ENCODE results near the gene ARHGAP15. TPM values are rescaled to one million over a fixed set of nuclear protein-coding genes. Genes with fewer than 3 reads are reported as not detected.

ARHGAP15 gene
- total and polyA plus RNA-seq, 7 experiments from 2014 or later, result 164 to 311 (median 201) TPM

GRCh38 chr2:143263066-143263625 lies 133.9 kb downstream of the ARHGAP15 start:
- CTCF ChIA-PET, result interaction anchor here (1.4 to 3.0 kb wide), 3 partner anchors 101 to 151 kb away, joined by 3 to 38 read pairs (median 29); no protein-coding TSS in a partner anchor
- POLR2A ChIA-PET, result interaction anchor here (0.6 kb wide), 1 partner anchor 149 kb away, joined by 3 read pairs; no protein-coding TSS in a partner anchor
- DNase-seq (no peak), ATAC-seq (peak; percentile 12)
- Histone ChIP-seq H3K36me3 (ENCODE audit: control insufficient read depth in 2 of 3, insufficient read depth in 3 of 3, low read length in 3 of 3) (no peaks in the 10 kb centered on the region), H3K27me3 (ENCODE audit: control insufficient read depth in 2 of 2, insufficient read depth in 2 of 2, low read length in 2 of 2) (no peaks in the 10 kb centered on the region), H3K9me3 (ENCODE audit: control insufficient read depth in 2 of 3, low read length in 3 of 3) (peaks cover 0 to 4% (median 0%) of the 10 kb centered on the region in 3 experiments), H3K4me3 (ENCODE audit: low read length) (no peak overlapping the region), H3K27ac (ENCODE audit: low read depth, low read length) (peak overlapping the region; percentile 19), H3K4me1 (ENCODE audit: control insufficient read depth in 2 of 2, insufficient read depth in 2 of 2, low read length in 2 of 2) (peaks cover 38 to 43% of the 10 kb centered on the region in 2 donors)
- H3K4me1 Mint-ChIP-seq, result peaks cover 30 to 70% (median 59%) of the 10 kb centered on the region in 7 donors
- intact Hi-C loops (cut with micrococcal nuclease), result no loop called here
- peaks cover 7 to 46% (median 21%) of the 10 kb centered on the region in 5 donors for H3K36me3 Mint-ChIP-seq
- no peaks in the 10 kb centered on the region for H3K27me3 Mint-ChIP-seq
- peak overlapping the region; percentile 77 to 98 (median 89) for H3K27ac Mint-ChIP-seq
- H3K4me3 Mint-ChIP-seq, result peak overlapping the region in 8 of 10 donors; percentile 4 to 73 (median 60)
- H3K9me3 Mint-ChIP-seq, result peaks cover 0 to 18% (median 4%) of the 10 kb centered on the region in 11 donors

- no peak overlapping the region for H3K4me3 ChIP-seq (ENCODE audit: low read length)
- Mint-ChIP-seq H3K27ac (peak overlapping the region in 1 of 9 donors; percentile 14), H3K4me3 (no peak overlapping the region), H3K9me3 (peaks cover 0 to 18% (median 4%) of the 10 kb centered on the region in 11 donors), H3K36me3 (peaks cover 7 to 46% (median 24%) of the 10 kb centered on the region in 5 donors), H3K27me3 (no peaks in the 10 kb centered on the region), H3K4me1 (peaks cover 20 to 60% (median 43%) of the 10 kb centered on the region in 7 donors)
- peaks cover 0 to 4% (median 0%) of the 10 kb centered on the region in 3 experiments for H3K9me3 ChIP-seq (ENCODE audit: control insufficient read depth in 2 of 3, low read length in 3 of 3)
- no peaks in the 10 kb centered on the region for H3K27me3 ChIP-seq (ENCODE audit: control insufficient read depth in 2 of 2, insufficient read depth in 2 of 2, low read length in 2 of 2)
- ChIA-PET CTCF (interaction anchor here (0.7 to 1.4 kb wide), 6 partner anchors 10 to 152 kb away, joined by 3 to 5 read pairs (median 4); no protein-coding TSS in a partner anchor), POLR2A (interaction anchor here (0.6 to 2.0 kb wide), 4 partner anchors 15 to 154 kb away, joined by 3 to 7 read pairs (median 4); no protein-coding TSS in a partner anchor)
- H3K27ac ChIP-seq (ENCODE audit: low read depth, low read length), result no peak overlapping the region
- ATAC-seq, result no peak
- intact Hi-C loops (cut with micrococcal nuclease), result no loop called here
- DNase-seq, result no peak
- H3K4me1 ChIP-seq (ENCODE audit: control insufficient read depth in 2 of 2, insufficient read depth in 2 of 2, low read length in 2 of 2), result peaks cover 28 to 38% of the 10 kb centered on the region in 2 donors
- no peaks in the 10 kb centered on the region for H3K36me3 ChIP-seq (ENCODE audit: control insufficient read depth in 2 of 3, insufficient read depth in 3 of 3, low read length in 3 of 3)
Measured at GRCh38 chr2:143264851-143265250, 135.6 kb downstream of the ARHGAP15 start.

GRCh38 chr2:143279672-143280071 lies 150.5 kb downstream of the ARHGAP15 start:
- Mint-ChIP-seq H3K27me3 (no peaks in the 10 kb centered on the region), H3K36me3 (peaks cover 0 to 40% (median 20%) of the 10 kb centered on the region in 5 donors), H3K4me1 (peaks cover 31 to 86% (median 67%) of the 10 kb centered on the region in 7 donors), H3K4me3 (no peak overlapping the region), H3K9me3 (no peaks in the 10 kb centered on the region), H3K27ac (peak overlapping the region in 6 of 9 donors; percentile 14 to 72 (median 54))
- H3K36me3 ChIP-seq (ENCODE audit: control insufficient read depth in 2 of 3, insufficient read depth in 3 of 3, low read length in 3 of 3), result no peaks in the 10 kb centered on the region
- POLR2A ChIA-PET, result interaction anchor here (0.8 to 2.0 kb wide), 2 partner anchors 15 to 234 kb away, joined by 3 to 7 read pairs; no protein-coding TSS in a partner anchor
- H3K4me1 ChIP-seq (ENCODE audit: control insufficient read depth in 2 of 2, insufficient read depth in 2 of 2, low read length in 2 of 2), result no peaks in the 10 kb centered on the region
- CTCF ChIA-PET, result interaction anchor here (0.6 to 1.1 kb wide), 5 partner anchors 14 to 209 kb away, joined by 3 to 7 read pairs (median 3); no protein-coding TSS in a partner anchor
- no peaks in the 10 kb centered on the region for H3K27me3 ChIP-seq (ENCODE audit: control insufficient read depth in 2 of 2, insufficient read depth in 2 of 2, low read length in 2 of 2)
- ATAC-seq (no peak), DNase-seq (no peak)
- no peak overlapping the region for H3K4me3 ChIP-seq (ENCODE audit: low read length)
- H3K9me3 ChIP-seq (ENCODE audit: control insufficient read depth in 2 of 3, low read length in 3 of 3), result no peaks in the 10 kb centered on the region
- H3K27ac ChIP-seq (ENCODE audit: low read depth, low read length), result no peak overlapping the region
- intact Hi-C loops (cut with micrococcal nuclease), result loop anchor here in 1 of 2 donors (5.0 kb wide), 1 partner anchor 117 kb away; no protein-coding TSS in a partner anchor

GRCh38 chr2:143280097-143280757 lies 151.0 kb downstream of the ARHGAP15 start:
- DNase-seq (no peak), ATAC-seq (no peak)
- Histone ChIP-seq H3K27me3 (ENCODE audit: control insufficient read depth in 2 of 2, insufficient read depth in 2 of 2, low read length in 2 of 2) (no peaks in the 10 kb centered on the region), H3K9me3 (ENCODE audit: control insufficient read depth in 2 of 3, low read length in 3 of 3) (no peaks in the 10 kb centered on the region), H3K4me3 (ENCODE audit: low read length) (no peak overlapping the region), H3K27ac (ENCODE audit: low read depth, low read length) (no peak overlapping the region), H3K4me1 (ENCODE audit: control insufficient read depth in 2 of 2, insufficient read depth in 2 of 2, low read length in 2 of 2) (no peaks in the 10 kb centered on the region), H3K36me3 (ENCODE audit: control insufficient read depth in 2 of 3, insufficient read depth in 3 of 3, low read length in 3 of 3) (no peaks in the 10 kb centered on the region)
- H3K27me3 Mint-ChIP-seq, result no peaks in the 10 kb centered on the region
- no peak overlapping the region for H3K4me3 Mint-ChIP-seq
- no peaks in the 10 kb centered on the region for H3K9me3 Mint-ChIP-seq
- peaks cover 0 to 36% (median 17%) of the 10 kb centered on the region in 5 donors for H3K36me3 Mint-ChIP-seq
- H3K27ac Mint-ChIP-seq, result peak overlapping the region in 5 of 9 donors; percentile 14 to 72 (median 57)
- POLR2A ChIA-PET, result interaction anchor here (0.8 to 2.0 kb wide), 2 partner anchors 16 to 234 kb away, joined by 3 to 7 read pairs; no protein-coding TSS in a partner anchor
- peaks cover 27 to 82% (median 62%) of the 10 kb centered on the region in 7 donors for H3K4me1 Mint-ChIP-seq
- intact Hi-C loops (cut with micrococcal nuclease), result loop anchor here in 1 of 2 donors (5.0 kb wide), 1 partner anchor 118 kb away; no protein-coding TSS in a partner anchor
- CTCF ChIA-PET, result interaction anchor here (0.6 kb wide), 1 partner anchor 99 kb away, joined by 7 read pairs; no protein-coding TSS in a partner anchor

GRCh38 chr2:143282684-143283083 lies 153.5 kb downstream of the ARHGAP15 start:
- intact Hi-C loops (cut with micrococcal nuclease), result loop anchor here (1.0 to 5.0 kb wide), 2 partner anchors 120 to 171 kb away; no protein-coding TSS in a partner anchor
- Histone ChIP-seq H3K27me3 (ENCODE audit: control insufficient read depth in 2 of 2, insufficient read depth in 2 of 2, low read length in 2 of 2) (no peaks in the 10 kb centered on the region), H3K4me3 (ENCODE audit: low read length) (no peak overlapping the region), H3K27ac (ENCODE audit: low read depth, low read length) (no peak overlapping the region), H3K9me3 (ENCODE audit: control insufficient read depth in 2 of 3, low read length in 3 of 3) (no peaks in the 10 kb centered on the region), H3K4me1 (ENCODE audit: control insufficient read depth in 2 of 2, insufficient read depth in 2 of 2, low read length in 2 of 2) (no peaks in the 10 kb centered on the region), H3K36me3 (ENCODE audit: control insufficient read depth in 2 of 3, insufficient read depth in 3 of 3, low read length in 3 of 3) (no peaks in the 10 kb centered on the region)
- ChIA-PET POLR2A (no interaction called here), CTCF (interaction anchor here (1.3 kb wide), 1 partner anchor 122 kb away, joined by 3 read pairs; no protein-coding TSS in a partner anchor)
- Mint-ChIP-seq H3K27ac (peak overlapping the region in 3 of 9 donors; percentile 17 to 65 (median 63)), H3K4me3 (no peak overlapping the region), H3K36me3 (peaks cover 0 to 22% (median 5%) of the 10 kb centered on the region in 5 donors), H3K4me1 (peaks cover 15 to 71% (median 50%) of the 10 kb centered on the region in 7 donors), H3K9me3 (no peaks in the 10 kb centered on the region), H3K27me3 (no peaks in the 10 kb centered on the region)
- DNase-seq (no peak), ATAC-seq (peak; percentile 48)

GRCh38 chr2:143284087-143284675 lies 155.0 kb downstream of the ARHGAP15 start:
- no peaks in the 10 kb centered on the region for H3K27me3 ChIP-seq (ENCODE audit: control insufficient read depth in 2 of 2, insufficient read depth in 2 of 2, low read length in 2 of 2)
- H3K9me3 Mint-ChIP-seq, result no peaks in the 10 kb centered on the region
- ATAC-seq (peak; percentile 84), DNase-seq (peak in 6 of 9 donors; percentile 6 to 37 (median 26))
- no peaks in the 10 kb centered on the region for H3K9me3 ChIP-seq (ENCODE audit: control insufficient read depth in 2 of 3, low read length in 3 of 3)
- H3K36me3 ChIP-seq (ENCODE audit: control insufficient read depth in 2 of 3, insufficient read depth in 3 of 3, low read length in 3 of 3), result no peaks in the 10 kb centered on the region
- POLR2A ChIA-PET, result interaction anchor here (0.8 kb wide), 1 partner anchor 22 kb away, joined by 4 read pairs; no protein-coding TSS in a partner anchor
- intact Hi-C loops (cut with micrococcal nuclease), result loop anchor here (1.0 to 5.0 kb wide), 5 partner anchors 15 to 250 kb away; no protein-coding TSS in a partner anchor
- peak overlapping the region in 4 of 9 donors; percentile 13 to 67 (median 42) for H3K27ac Mint-ChIP-seq
- no peaks in the 10 kb centered on the region for H3K4me1 ChIP-seq (ENCODE audit: control insufficient read depth in 2 of 2, insufficient read depth in 2 of 2, low read length in 2 of 2)
- peaks cover 16 to 70% (median 49%) of the 10 kb centered on the region in 7 donors for H3K4me1 Mint-ChIP-seq
- no peak overlapping the region for H3K4me3 Mint-ChIP-seq
- H3K36me3 Mint-ChIP-seq, result peaks cover 0 to 25% (median 6%) of the 10 kb centered on the region in 5 donors
- H3K27me3 Mint-ChIP-seq, result no peaks in the 10 kb centered on the region
- CTCF ChIA-PET, result interaction anchor here (0.7 to 1.7 kb wide), 9 partner anchors 22 to 281 kb away, joined by 3 to 9 read pairs (median 3); no protein-coding TSS in a partner anchor
- no peak overlapping the region for H3K4me3 ChIP-seq (ENCODE audit: low read length)
- no peak overlapping the region for H3K27ac ChIP-seq (ENCODE audit: low read depth, low read length)

Data from naive thymus-derived CD4-positive, alpha-beta T cell (primary cell).